Spleen (tissue), 7 donors: ENCODE results near the gene VWA3B.

ENCODE experiments used
- CTCF ChIP-seq, 11 experiments: fragments of 200-600 bp in 7 of 11; fragments of 450-650 bp in 4 of 11; sonication (generic) in 4 of 11; IDR thresholded peaks in 8 of 11; conservative IDR thresholded peaks in 3 of 11; 1 replicate in 7 of 11; 2 replicates in 4 of 11; pipeline versions ENCODE4 v1.4.0 to v1.8.0; 2016 to 2021; ENCODE audit warnings: antibody characterized with exemption in 11 of 11, inconsistent platforms in 4 of 11, mild to moderate bottlenecking in 1 of 11
- POLR2A ChIP-seq, 3 donors: fragments of 450-650 bp; IDR thresholded peaks; one replicate each; pipeline ENCODE4 v1.5.1; 2017; ENCODE audit warnings: antibody characterized with exemption in 3 of 3, mild to moderate bottlenecking in 1 of 3
- POLR2AphosphoS5 ChIP-seq, 3 donors: sonication (generic); formaldehyde crosslinking; IDR thresholded peaks; one replicate each; pipeline ENCODE4 v1.5.1; 2017; ENCODE audit warnings: antibody characterized with exemption in 3 of 3
- donor health status: DM: no; HTN: no; CAD: no; lungs with moderate emphysema.
- donor health status: DM: no; HTN: no; CAD: no.
- donor health status: DM: no; HTN: no; CAD: no.

- TF ChIP-seq POLR2AphosphoS5 (IDR thresholded peaks at IDR 0.05): no peak
- no peak for TF ChIP-seq CTCF (IDR thresholded peaks at IDR 0.05 in 8 of 11, conservative IDR thresholded peaks at IDR 0.05 in 3 of 11)
- no peak for TF ChIP-seq POLR2A (IDR thresholded peaks at IDR 0.05)
These were observed 80.9 kb downstream of the VWA3B start for GRCh38 chr2:98167916-98168315.
